HAP-1 (cell line): ENCODE data around the gene EVA1C.
"Not testable (repeated sequence)": the region's sequence is repeated elsewhere in the genome, so short reads cannot be mapped to it uniquely, and the experiment has no call there.

Source experiments
- DNase-seq, 2 experiments: peaks; one replicate each; pipeline ENCODE4 v3.0.0-alpha.2; 2016 to 2020; ENCODE audit warnings: low spot score in 2 of 2
- H3K27me3 ChIP-seq: fragments of 250-450 bp; sonication (Bioruptor Pico); 2 replicates; pipeline ENCODE4 v1.5.1; 2020; ENCODE audit warnings: low read depth, mild to moderate bottlenecking, moderate library complexity
- H3K36me3 ChIP-seq: fragments of 250-450 bp; sonication (Bioruptor Pico); replicated peaks from 2 replicates; pipeline ENCODE4 v1.5.1; 2020; ENCODE audit warnings: mild to moderate bottlenecking
- H3K4me1 ChIP-seq: fragments of 250-450 bp; sonication (Bioruptor Pico); 2 replicates; pipeline ENCODE4 v1.5.1; 2020; ENCODE audit warnings: mild to moderate bottlenecking
- H3K4me3 ChIP-seq: fragments of 250-450 bp; sonication (Bioruptor Pico); 2 replicates; pipeline ENCODE4 v1.5.1; 2020; ENCODE audit warnings: mild to moderate bottlenecking, moderate library complexity
- H3K9me3 ChIP-seq: fragments of 250-450 bp; sonication (Bioruptor Pico); 2 replicates; pipeline ENCODE4 v1.5.1; 2020; ENCODE audit warnings: mild to moderate bottlenecking, moderate library complexity
- in situ Hi-C: fragments of 300-500 bp; cut with MboI; formaldehyde crosslinking; loops from 3 replicates; pipeline ENCODE4 v1.14.3; 2020; ENCODE audit warnings: low sequenced_read_pairs, inconsistent platforms, mixed read lengths

The EVA1C gene

DNA sequence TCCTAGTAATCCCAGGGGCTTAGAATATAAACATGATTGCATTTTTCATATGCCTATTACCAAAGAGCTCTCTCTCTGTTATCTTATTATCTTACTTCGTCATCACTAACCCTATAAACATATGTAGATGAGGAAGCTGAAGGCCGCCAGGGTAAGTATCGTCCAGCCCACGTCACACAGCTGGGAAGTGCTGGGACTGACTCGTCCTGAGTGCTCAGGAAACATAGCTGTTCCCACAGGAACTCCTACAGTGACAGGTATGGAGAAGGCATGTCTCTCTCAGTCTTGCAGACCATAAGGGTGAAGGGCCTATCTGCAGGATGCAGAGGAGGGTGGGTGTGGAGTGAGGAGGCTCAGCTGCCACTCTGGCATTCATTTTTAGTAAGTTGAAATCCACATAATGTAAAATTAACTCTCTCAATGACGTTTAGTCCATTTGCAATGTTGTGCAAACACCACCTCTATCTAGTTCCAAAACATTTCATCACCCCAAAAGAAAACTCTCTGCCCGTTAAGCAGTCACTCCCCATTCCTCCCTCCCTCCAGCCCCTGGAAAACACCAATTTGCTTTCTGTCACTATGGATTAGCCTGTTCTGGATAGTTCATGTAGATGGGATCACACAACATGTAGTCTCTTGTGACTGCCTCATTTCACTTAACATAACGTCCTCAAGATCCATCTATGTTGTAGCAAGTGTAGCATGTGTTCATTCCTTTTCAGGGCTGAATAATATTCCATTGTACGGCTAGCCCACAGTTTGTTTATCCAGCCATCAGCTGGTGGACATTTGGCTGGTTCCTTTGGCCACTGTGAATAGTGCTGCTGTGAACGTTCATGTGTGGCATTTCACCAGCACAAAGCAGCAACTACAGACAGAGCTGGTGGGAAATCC, 104.5 kb downstream of the EVA1C start:
- in situ Hi-C loops, result no loop called here
- no peaks in the 10 kb centered on the region for H3K9me3 ChIP-seq

DNA sequence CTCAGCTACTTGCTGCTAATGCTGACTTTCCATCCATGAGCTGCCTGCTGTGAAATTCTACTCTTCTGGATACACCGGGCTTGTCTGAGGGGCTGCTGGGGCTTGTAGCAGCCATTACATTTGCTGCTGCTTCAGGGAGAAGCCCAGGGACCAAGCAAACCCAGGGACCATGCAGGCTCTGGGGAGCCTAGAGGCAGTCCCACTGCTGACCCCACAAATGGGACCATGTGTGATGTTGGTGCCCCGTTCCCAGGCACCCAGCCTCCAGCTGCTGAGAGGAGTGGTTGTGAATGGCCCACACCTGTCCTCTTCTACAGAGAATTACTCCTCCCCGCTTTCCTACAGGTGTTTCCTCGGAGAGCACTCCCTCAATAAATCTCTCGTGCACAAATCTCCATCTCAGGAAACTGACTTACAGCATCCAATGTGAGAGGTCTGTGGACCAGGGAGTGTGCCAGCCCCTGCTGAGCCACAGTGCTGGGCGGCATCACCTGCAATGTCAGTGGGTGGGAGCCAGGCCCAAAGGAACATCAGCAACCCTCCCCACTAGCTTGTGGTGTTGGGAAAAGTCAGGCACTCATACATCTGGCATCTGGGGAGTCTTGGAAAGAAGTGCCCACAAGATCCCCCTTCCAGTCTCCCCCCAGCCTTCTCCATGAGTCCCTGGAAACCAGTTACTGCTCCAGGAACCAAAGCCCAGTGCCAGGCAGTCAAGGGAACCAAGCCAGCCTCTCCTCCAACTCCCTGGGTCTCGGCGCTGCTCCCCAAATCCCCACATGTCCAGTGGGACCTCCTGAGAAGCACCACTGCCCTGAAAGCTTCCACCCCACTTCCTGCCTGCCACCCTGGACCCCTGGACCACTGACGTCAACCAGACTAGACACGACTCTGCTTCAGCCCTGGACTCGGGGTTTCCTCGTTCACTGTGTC, 107.7 kb downstream of the EVA1C start:
- H3K4me3 ChIP-seq, result no peak overlapping the region
- no peaks in the 10 kb centered on the region for H3K27me3 ChIP-seq
- no peaks in the 10 kb centered on the region for H3K36me3 ChIP-seq
- no peaks in the 10 kb centered on the region for H3K9me3 ChIP-seq
- in situ Hi-C loops, result no loop called here
- peaks cover 24% of the 10 kb centered on the region for H3K4me1 ChIP-seq
- no peak for DNase-seq

More for the DNA sequence above, 104.5 kb downstream of the EVA1C start:
- H3K27me3 ChIP-seq, result no peaks in the 10 kb centered on the region
- no peak overlapping the region for H3K4me3 ChIP-seq
- DNase-seq, result peak; percentile 4 to 27
- peaks cover 15% of the 10 kb centered on the region for H3K4me1 ChIP-seq
- H3K36me3 ChIP-seq, result no peaks in the 10 kb centered on the region

DNA sequence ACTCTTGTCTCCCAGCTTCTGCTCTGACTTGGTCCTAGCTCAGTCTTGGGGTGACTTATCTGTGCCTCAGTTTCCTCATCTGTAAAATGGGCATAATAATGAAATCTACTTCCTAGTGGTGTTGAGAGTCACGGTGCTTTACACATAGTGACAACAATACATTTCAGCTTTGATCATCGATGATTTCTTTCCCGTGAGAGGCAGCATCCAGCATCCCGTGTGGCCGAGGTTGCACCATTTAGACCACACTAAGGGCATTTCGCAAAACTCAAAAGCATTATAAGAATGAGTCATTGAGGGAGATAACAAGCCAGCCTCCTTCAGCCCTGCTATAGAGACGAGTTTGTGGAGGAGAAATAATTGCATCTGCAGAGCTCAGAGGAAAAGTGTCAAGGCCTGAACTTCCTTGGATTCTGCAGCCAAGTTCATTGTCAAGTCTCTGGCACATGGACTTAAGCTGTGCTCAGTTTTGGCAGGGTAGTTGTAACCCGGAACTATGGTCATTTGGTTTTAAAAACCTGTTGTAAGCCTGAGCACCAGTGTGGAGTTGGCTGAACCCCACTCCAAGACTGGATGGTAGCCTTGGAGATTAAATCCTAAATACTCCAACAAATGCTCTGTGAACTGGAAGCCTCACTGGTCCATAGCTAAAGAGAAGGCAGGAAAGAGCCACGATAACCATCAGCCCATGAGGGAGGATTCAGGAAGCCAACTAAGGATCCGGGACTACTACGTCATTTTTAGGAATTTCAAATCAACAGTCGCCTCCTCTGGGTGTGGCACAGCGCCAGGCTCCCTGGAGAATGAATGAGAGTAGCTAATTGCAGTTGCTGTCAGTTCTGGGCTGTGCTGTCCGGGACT, 108.6 kb downstream of the EVA1C start:
- Histone ChIP-seq H3K36me3 (no peaks in the 10 kb centered on the region), H3K4me1 (peaks cover 24% of the 10 kb centered on the region), H3K9me3 (no peaks in the 10 kb centered on the region), H3K4me3 (no peak overlapping the region), H3K27me3 (no peaks in the 10 kb centered on the region)
- DNase-seq, result peak; percentile 57 to 82
- in situ Hi-C loops, result no loop called here

DNA sequence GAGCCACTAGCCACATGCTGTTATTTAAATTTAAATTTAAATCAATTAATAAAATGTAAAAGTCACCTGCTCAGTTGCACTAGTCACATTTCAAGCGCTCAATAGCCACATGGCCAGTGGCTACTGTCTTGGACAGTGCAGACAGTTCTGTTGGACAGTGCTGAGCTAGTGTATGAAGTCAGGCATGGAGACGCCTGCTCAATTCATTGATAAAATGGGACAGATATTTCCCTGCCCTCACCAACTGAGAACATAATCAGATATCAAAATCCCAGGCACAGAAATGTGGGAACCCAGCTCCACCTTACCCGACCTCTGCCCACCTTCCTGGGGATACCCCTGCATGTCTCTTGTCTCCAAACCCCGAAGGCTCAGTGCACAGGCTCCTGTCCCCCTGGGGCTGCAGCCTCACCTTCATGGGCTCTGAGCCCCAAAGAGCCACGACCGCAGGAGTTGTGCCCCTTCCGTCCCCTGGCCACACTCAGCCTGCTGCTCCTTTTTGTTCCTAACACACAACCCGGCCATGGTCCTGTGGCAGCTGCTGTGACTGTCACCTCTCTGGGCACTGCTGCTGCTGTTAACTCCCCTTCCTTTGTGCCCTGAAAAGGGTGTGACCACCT, 109.3 kb downstream of the EVA1C start:
- Histone ChIP-seq H3K36me3 (no peaks in the 10 kb centered on the region), H3K9me3 (no peaks in the 10 kb centered on the region), H3K27me3 (no peaks in the 10 kb centered on the region), H3K4me1 (peaks cover 18% of the 10 kb centered on the region), H3K4me3 (no peak overlapping the region)
- DNase-seq, result no peak
- in situ Hi-C loops, result no loop called here

DNA sequence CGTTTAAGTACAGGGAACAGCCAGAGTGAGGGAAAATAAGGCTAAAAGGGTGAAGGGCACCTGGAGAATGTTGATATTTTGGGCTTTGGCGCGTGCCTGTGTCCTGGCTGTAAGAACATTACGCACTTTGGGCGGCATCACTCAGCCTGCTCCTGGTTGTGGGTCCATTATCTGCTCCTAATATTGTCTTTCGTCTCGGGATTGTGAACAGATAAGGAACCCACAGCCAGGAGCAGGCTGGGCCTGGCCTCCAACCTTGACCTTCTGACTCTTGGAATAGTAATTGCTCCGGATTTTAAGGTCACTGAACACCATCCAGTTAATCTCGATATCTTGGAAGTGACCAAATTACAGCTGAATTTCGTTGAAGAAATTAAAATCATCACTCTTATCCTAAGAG, 111.0 kb downstream of the EVA1C start:
- in situ Hi-C loops, result no loop called here
- Histone ChIP-seq H3K9me3 (no peaks in the 10 kb centered on the region), H3K4me1 (peaks cover 17% of the 10 kb centered on the region), H3K27me3 (no peaks in the 10 kb centered on the region), H3K36me3 (no peaks in the 10 kb centered on the region), H3K4me3 (no peak overlapping the region)
- DNase-seq, result no peak

DNA sequence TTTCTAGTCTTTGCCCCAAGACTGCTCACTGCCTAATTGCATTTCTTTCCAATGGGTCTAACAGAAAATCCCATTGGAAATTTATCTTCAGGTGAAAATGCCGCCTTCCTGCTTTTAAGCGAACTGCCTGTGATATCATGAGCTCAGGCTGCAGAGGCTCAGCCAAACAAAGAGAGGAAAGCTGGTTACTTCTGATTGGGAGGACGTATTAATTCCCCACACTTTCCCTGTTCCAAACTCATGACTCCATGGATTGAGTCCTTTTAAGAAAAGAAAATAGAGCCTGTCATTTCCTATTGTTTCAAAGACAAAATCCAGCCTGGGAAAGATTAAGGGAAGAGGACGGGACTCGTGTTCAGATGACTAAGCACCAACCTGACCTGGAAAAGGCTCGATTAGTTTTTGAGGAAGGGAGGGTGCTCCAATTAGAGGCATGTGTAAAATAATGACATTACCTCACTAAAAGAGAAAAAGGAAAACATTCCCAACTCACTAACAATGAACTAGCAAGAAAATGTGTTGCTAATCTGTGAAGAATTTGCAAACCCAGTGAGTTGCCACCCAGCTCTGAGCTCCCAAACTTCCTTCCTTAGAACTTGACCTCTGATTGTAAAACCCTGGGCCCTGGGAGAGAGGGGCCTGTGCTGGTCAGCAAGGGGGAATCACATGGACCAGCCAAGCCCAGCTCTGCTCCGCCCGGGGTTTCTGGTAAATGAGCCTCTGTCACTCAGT, 111.6 kb downstream of the EVA1C start:
- no peaks in the 10 kb centered on the region for H3K36me3 ChIP-seq
- no peak overlapping the region for H3K4me3 ChIP-seq
- H3K4me1 ChIP-seq, result peaks cover 17% of the 10 kb centered on the region
- in situ Hi-C loops, result no loop called here
- no peaks in the 10 kb centered on the region for H3K27me3 ChIP-seq
- DNase-seq, result peak in 1 of 2 experiments; percentile 15
- H3K9me3 ChIP-seq, result no peaks in the 10 kb centered on the region

DNA sequence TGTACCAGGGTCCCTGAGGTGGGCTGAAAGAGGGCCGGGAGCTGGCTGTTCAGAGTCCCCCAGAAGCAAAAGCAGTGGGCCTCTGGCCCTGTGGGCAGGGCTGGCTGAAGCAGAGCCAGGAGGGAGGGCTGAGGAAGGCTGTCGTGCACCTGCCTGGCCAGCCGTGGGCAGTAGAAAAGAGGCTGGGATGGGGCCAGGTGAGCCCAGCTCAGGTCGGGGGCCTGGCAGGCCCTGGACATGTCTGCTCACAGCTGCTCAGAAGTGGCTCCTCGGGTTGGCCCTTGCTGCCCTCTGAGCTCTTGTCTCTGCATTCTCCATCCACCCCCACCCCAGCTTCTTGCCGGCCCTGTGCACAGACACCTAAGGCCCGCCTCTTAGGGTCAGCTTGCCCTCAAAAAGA, 112.8 kb downstream of the EVA1C start:
- H3K27me3 ChIP-seq, result no peaks in the 10 kb centered on the region
- no peak for DNase-seq
- H3K4me1 ChIP-seq, result peaks cover 17% of the 10 kb centered on the region
- H3K36me3 ChIP-seq, result no peaks in the 10 kb centered on the region
- no peak overlapping the region for H3K4me3 ChIP-seq
- H3K9me3 ChIP-seq, result no peaks in the 10 kb centered on the region
- in situ Hi-C loops, result no loop called here

DNA sequence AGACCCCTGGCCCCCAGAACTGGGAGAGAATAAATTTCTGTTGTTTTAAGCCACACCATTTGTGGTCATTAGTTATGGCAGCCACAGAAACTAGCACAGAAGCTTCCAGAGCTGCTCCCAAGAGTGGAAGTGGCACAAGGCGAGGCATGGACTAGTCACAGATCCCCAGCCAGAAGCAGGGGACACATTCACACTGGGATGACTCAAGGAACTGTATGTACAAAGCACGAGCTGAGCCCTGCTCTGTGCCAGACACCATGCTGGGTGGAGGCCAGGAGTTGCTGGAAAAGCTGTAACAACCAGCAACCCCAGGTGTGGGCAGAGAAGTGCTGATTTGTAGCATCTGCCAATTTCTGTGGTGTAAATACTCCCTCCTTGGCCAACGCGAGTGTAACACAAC, 117.2 kb downstream of the EVA1C start:
- Histone ChIP-seq H3K4me3 (no peak overlapping the region), H3K9me3 (no peaks in the 10 kb centered on the region), H3K4me1 (0 out of 2 replicates have a peak, but pooled peaks cover 4% of the 10 kb centered on the region), H3K36me3 (no peaks in the 10 kb centered on the region), H3K27me3 (no peaks in the 10 kb centered on the region)
- DNase-seq, result no peak
- in situ Hi-C loops, result no loop called here

DNA sequence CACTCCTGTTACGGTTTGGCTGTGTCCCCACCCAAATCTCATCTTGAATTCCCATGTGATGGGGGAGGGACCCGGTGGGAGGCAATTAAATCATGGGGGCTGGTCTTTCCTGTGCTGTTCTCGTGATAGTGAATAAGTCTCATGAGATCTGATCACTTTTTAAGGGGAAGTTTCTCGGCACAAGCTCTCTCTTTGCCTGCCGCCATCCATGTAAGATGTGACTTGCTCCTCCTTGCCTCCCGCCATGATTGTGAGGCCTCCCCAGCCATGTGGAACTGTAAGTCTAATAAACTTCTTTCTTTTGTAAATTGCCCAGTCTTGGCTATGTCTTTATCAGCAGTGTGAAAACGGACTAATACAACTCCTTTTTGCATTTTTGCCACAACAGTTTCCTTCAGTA, 118.3 kb downstream of the EVA1C start:
- H3K36me3 ChIP-seq, H3K9me3 ChIP-seq, DNase-seq, H3K4me1 ChIP-seq, in situ Hi-C loops, H3K27me3 ChIP-seq, H3K4me3 ChIP-seq: not testable (repeated sequence)

DNA sequence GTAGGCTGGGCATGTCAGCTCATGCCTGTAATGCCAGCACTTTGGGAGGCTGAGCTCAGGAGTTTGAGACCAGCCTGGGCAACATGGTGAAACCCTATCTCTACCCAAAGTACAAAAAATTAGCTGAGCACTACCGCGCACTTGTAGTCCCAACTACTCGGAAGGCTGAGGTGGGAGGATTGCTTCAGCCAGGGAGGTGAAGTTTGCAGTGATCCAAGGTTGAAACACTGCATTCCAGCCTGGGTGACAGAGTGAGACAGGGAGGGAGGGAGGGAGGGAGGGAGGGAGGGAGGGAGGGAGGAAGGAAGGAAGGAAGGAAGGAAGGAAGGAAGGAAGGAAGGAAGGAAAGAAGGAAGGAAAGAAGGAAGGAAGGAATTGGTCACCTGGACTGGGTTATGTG, 119.1 kb downstream of the EVA1C start:
- H3K4me1 ChIP-seq, H3K9me3 ChIP-seq, H3K27me3 ChIP-seq, DNase-seq, H3K36me3 ChIP-seq, in situ Hi-C loops, H3K4me3 ChIP-seq: not testable (repeated sequence)

DNA sequence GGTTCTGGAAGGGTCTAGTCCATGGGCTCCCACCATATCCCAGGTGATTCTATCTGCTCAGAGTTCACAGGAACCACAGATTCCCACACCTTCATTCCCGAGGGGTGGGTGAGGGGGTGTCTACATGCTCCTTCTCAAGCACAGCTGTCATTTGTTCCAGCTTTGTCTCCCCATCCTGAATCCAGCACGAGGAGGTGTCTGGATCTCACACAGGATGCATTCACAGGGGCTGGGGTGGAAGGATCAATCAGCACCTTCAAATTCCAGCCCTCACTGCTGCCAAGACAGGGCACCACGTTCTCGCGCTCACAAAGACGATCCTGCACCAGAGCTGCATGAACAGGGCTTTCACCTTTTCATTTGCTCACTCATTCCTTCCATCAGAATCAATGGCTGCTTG, 120.1 kb downstream of the EVA1C start:
- in situ Hi-C loops, result no loop called here

DNA sequence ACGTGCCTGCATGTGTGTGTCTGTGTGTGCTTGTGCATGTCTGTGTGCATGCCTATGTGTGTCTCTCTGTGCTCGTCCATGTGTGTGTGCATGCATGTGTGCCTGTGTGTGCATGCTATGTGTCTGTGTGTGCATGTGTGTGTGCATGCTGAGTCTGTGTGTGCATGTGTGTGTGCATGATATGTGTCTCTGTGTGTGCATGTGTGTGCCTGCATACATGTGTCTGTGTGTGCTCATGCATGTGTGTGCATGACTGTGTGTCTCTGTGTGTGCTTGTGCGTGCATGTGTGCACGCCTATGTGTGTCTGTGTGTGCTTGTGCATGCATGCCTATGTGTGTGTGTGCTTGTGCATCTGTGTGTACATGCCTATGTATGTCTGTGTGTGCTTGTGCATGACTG, 120.5 kb downstream of the EVA1C start:
- 0 out of 2 replicates have a peak, but pooled peaks cover 4% of the 10 kb centered on the region for H3K4me1 ChIP-seq
- no peaks in the 10 kb centered on the region for H3K9me3 ChIP-seq
- H3K4me3 ChIP-seq, result no peak overlapping the region
- no peaks in the 10 kb centered on the region for H3K36me3 ChIP-seq
- DNase-seq, result no peak
- in situ Hi-C loops, result no loop called here
- no peaks in the 10 kb centered on the region for H3K27me3 ChIP-seq

More for the DNA sequence above, 120.1 kb downstream of the EVA1C start:
- Histone ChIP-seq H3K27me3 (no peaks in the 10 kb centered on the region), H3K9me3 (no peaks in the 10 kb centered on the region), H3K4me1 (0 out of 2 replicates have a peak, but pooled peaks cover 4% of the 10 kb centered on the region), H3K4me3 (no peak overlapping the region), H3K36me3 (no peaks in the 10 kb centered on the region)
- no peak for DNase-seq
